DOHH2 (cell line): Measurements from ENCODE around the gene LAIR1.

Experiments used
- H3F3A ChIP-seq: fragments of 200-600 bp; sonication (generic), shearing (Covaris generic); 2 replicates; pipeline ENCODE4 v1.6.0; 2016; ENCODE audit warnings: antibody characterized with exemption, mild to moderate bottlenecking; ENCODE audit not compliant: control insufficient read depth, insufficient read depth
- H3K27ac ChIP-seq: fragments of 200-600 bp; sonication (generic); 2 replicates; pipeline ENCODE4 v1.5.1; 2014; ENCODE audit warnings: low read depth, mild to moderate bottlenecking, low read length, moderate library complexity
- H3K27me3 ChIP-seq: fragments of 200-600 bp; sonication (generic); 2 replicates; pipeline ENCODE4 v1.6.1; 2014; ENCODE audit warnings: mild to moderate bottlenecking, low read length, mixed read lengths; ENCODE audit not compliant: control insufficient read depth
- H3K36me3 ChIP-seq: fragments of 200-600 bp; sonication (generic); 2 replicates; pipeline ENCODE4 v1.6.1; 2014; ENCODE audit warnings: mild to moderate bottlenecking, low read length, moderate library complexity, mixed read lengths; ENCODE audit not compliant: control insufficient read depth
- H3K4me1 ChIP-seq: fragments of 200-600 bp; sonication (generic); 2 replicates; pipeline ENCODE4 v1.6.1; 2014; ENCODE audit warnings: mild to moderate bottlenecking, low read length, mixed read lengths; ENCODE audit not compliant: control insufficient read depth
- H3K4me2 ChIP-seq: fragments of 200-600 bp; sonication (generic); 2 replicates; pipeline ENCODE4 v1.6.0; 2014; ENCODE audit warnings: mild to moderate bottlenecking, low read length, moderate library complexity
- H3K4me3 ChIP-seq: fragments of 200-600 bp; sonication (generic); 2 replicates; pipeline ENCODE4 v1.5.1; 2014; ENCODE audit warnings: mild to moderate bottlenecking, low read length, mixed read lengths
- H3K79me2 ChIP-seq: fragments of 200-600 bp; sonication (generic); 2 replicates; pipeline ENCODE4 v1.6.1; 2014; ENCODE audit warnings: mild to moderate bottlenecking, low read length, mixed read lengths; ENCODE audit not compliant: control insufficient read depth
- H3K9me2 ChIP-seq: fragments of 200-600 bp; sonication (generic); replicated peaks from 2 replicates; pipeline ENCODE4 v1.6.1; 2014; ENCODE audit warnings: mild to moderate bottlenecking, low read length, mixed read lengths; ENCODE audit not compliant: control insufficient read depth
- H3K9me3 ChIP-seq: fragments of 200-600 bp; sonication (generic); 2 replicates; pipeline ENCODE4 v1.6.1; 2014; ENCODE audit warnings: antibody characterized with exemption, low read length, mixed read lengths; ENCODE audit not compliant: control insufficient read depth, insufficient read depth
- H4K20me1 ChIP-seq: fragments of 200-600 bp; sonication (generic); 2 replicates; pipeline ENCODE4 v1.6.0; 2014; ENCODE audit warnings: low read depth, mild to moderate bottlenecking, antibody characterized with exemption, low read length, moderate library complexity; ENCODE audit not compliant: control insufficient read depth, insufficient read depth
- CTCF ChIP-seq: fragments of 200-600 bp; sonication (generic); IDR thresholded peaks from one replicate; pipeline ENCODE4 v1.5.1; 2014; ENCODE audit warnings: antibody characterized with exemption, mild to moderate bottlenecking, low read depth, low read length; ENCODE audit not compliant: poor library complexity, severe bottlenecking
- EZH2phosphoT487 ChIP-seq: fragments of 200-600 bp; sonication (generic); IDR thresholded peaks from 2 replicates; pipeline ENCODE4 v1.6.1; 2017; ENCODE audit warnings: borderline replicate concordance, mild to moderate bottlenecking, antibody characterized with exemption, low read length, moderate library complexity, mixed read lengths

The LAIR1 gene

GRCh38 chr19:54302257-54302656 lies 62.5 kb downstream of the LAIR1 start:
- no peak overlapping the region for H3K27ac ChIP-seq
- no peaks in the 10 kb centered on the region for H3K9me3 ChIP-seq
- no peaks in the 10 kb centered on the region for H4K20me1 ChIP-seq
- no peak overlapping the region for H3K4me3 ChIP-seq
- TF ChIP-seq CTCF (no peak), EZH2phosphoT487 (no peak)
- peaks cover 36% of the 10 kb centered on the region for H3K27me3 ChIP-seq
- no peak overlapping the region for H3K4me2 ChIP-seq
- no peaks in the 10 kb centered on the region for H3K79me2 ChIP-seq
- H3K4me1 ChIP-seq, result peaks cover 13% of the 10 kb centered on the region
- no peaks in the 10 kb centered on the region for H3K36me3 ChIP-seq
- no peaks in the 10 kb centered on the region for H3F3A ChIP-seq
- H3K9me2 ChIP-seq, result no peaks in the 10 kb centered on the region
